Heart left ventricle (tissue), 13 donors: ENCODE data around the gene SLC18A3.

Source experiments
- POLR2A ChIP-seq, 2 donors: fragments of 450-650 bp; IDR thresholded peaks; one replicate each; pipeline ENCODE4 v1.6.1; 2017; ENCODE audit warnings: antibody characterized with exemption in 2 of 2, mild to moderate bottlenecking in 2 of 2, moderate library complexity in 2 of 2
- TF ChIP-seq, protein P1 (sequence below), 12 donors: fragments of 200-600 bp; sonication (generic) in 4 of 12; IDR thresholded peaks; one replicate each; pipeline versions ENCODE4 v1.5.0 to v1.8.0; 2018 to 2022; ENCODE audit warnings: antibody characterized with exemption in 12 of 12, mild to moderate bottlenecking in 5 of 12
- donor health status: ischemic (EF 13 %, LVEDD 7.1; RV severe dilation, severe dysfunction).
- donor health status: DM: no; HTN: yes; CAD: no.
- donor health status: DM: no; HTN: no; CAD: no.
- donor health status: ischemic (EF 25% LVEDD 6.9; RV normal size, moderate dysfunction).
- donor health status: ischemic (EF 25% LVEDD 5.7; RV mildly dilated, moderate dysfunction).
- donor health status: ischemic (EF 35%, LVEDD 5.7; RV mildly dilated, moderate dysfunction).
- donor health status: nonischemic (EF 11% LVEDD 7.7; RV severe dilation, severe dysfunction).
- donor health status: DM: yes; HTN: yes; CAD: no.
- donor health status: PGD.
- donor health status: ischemic (EF 29% LVEDD 5.4; RV normal size, mild dysfunction).
- donor health status: nonischemic (EF 23%, LVEDD 6.1; RV moderate dilation, normal function).

- no peak for TF ChIP-seq POLR2A (IDR thresholded peaks at IDR 0.05)
- TF ChIP-seq, protein P1, sequence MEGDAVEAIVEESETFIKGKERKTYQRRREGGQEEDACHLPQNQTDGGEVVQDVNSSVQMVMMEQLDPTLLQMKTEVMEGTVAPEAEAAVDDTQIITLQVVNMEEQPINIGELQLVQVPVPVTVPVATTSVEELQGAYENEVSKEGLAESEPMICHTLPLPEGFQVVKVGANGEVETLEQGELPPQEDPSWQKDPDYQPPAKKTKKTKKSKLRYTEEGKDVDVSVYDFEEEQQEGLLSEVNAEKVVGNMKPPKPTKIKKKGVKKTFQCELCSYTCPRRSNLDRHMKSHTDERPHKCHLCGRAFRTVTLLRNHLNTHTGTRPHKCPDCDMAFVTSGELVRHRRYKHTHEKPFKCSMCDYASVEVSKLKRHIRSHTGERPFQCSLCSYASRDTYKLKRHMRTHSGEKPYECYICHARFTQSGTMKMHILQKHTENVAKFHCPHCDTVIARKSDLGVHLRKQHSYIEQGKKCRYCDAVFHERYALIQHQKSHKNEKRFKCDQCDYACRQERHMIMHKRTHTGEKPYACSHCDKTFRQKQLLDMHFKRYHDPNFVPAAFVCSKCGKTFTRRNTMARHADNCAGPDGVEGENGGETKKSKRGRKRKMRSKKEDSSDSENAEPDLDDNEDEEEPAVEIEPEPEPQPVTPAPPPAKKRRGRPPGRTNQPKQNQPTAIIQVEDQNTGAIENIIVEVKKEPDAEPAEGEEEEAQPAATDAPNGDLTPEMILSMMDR (IDR thresholded peaks at IDR 0.05) = no peak
These were observed 35.3 kb downstream of the SLC18A3 start for GRCh38 chr10:49645417-49645816.
